ENCODE results near the gene AADACL4. TPM values are rescaled to one million over a fixed set of nuclear protein-coding genes. Genes with fewer than 3 reads are reported as not detected.

The AADACL4 gene
- total RNA-seq, 1 donor from 2014 or later = 0.24 TPM

- Mint-ChIP-seq H3K27ac (peak overlapping the region; percentile 52), H3K4me3 (ENCODE audit: low read depth) (peak overlapping the region; percentile 20), H3K27me3 (no peaks in the 10 kb centered on the region), H3K4me1 (ENCODE audit: low read depth) (peaks cover 76% of the 10 kb centered on the region), H3K36me3 (ENCODE audit: insufficient read depth) (peaks cover 24% of the 10 kb centered on the region), H3K9me3 (ENCODE audit: low read depth) (no peaks in the 10 kb centered on the region)
- DNase-seq (ENCODE audit: low spot score, unreplicated experiment) = no peak
- TF ChIP-seq CTCF (IDR thresholded peaks at IDR 0.05; ENCODE audit: unreplicated experiment) = no peak
Observed at GRCh38 chr1:12601700-12602658, 41.9 kb upstream of the AADACL4 start.

- DNase-seq (ENCODE audit: low spot score, unreplicated experiment) = no peak
- Mint-ChIP-seq H3K4me1 (ENCODE audit: low read depth) (peaks cover 70% of the 10 kb centered on the region), H3K27me3 (no peaks in the 10 kb centered on the region), H3K36me3 (ENCODE audit: insufficient read depth) (peaks cover 30% of the 10 kb centered on the region), H3K27ac (peak overlapping the region; percentile 84), H3K4me3 (ENCODE audit: low read depth) (no peak overlapping the region), H3K9me3 (ENCODE audit: low read depth) (peaks cover 3% of the 10 kb centered on the region)
- no peak for TF ChIP-seq CTCF (IDR thresholded peaks at IDR 0.05; ENCODE audit: unreplicated experiment)
Observed at GRCh38 chr1:12602659-12603024, 41.2 kb upstream of the AADACL4 start.

- Mint-ChIP-seq H3K9me3 (ENCODE audit: low read depth) (peaks cover 3% of the 10 kb centered on the region), H3K4me1 (ENCODE audit: low read depth) (peaks cover 65% of the 10 kb centered on the region), H3K27me3 (no peaks in the 10 kb centered on the region), H3K36me3 (ENCODE audit: insufficient read depth) (peaks cover 36% of the 10 kb centered on the region), H3K27ac (peak overlapping the region; percentile 96), H3K4me3 (ENCODE audit: low read depth) (no peak overlapping the region)
- TF ChIP-seq CTCF (IDR thresholded peaks at IDR 0.05; ENCODE audit: unreplicated experiment) = no peak
- no peak for DNase-seq (ENCODE audit: low spot score, unreplicated experiment)
Observed at GRCh38 chr1:12603224-12603623, 40.7 kb upstream of the AADACL4 start.

- Mint-ChIP-seq H3K4me3 (ENCODE audit: low read depth) (peak overlapping the region; percentile 55), H3K27ac (peak overlapping the region; percentile 96)
Observed at GRCh38 chr1:12604114-12604874, 39.6 kb upstream of the AADACL4 start.

More at GRCh38 chr1:12604114-12604874, 39.6 kb upstream of the AADACL4 start:
- DNase-seq (ENCODE audit: low spot score, unreplicated experiment) = no peak
- Mint-ChIP-seq H3K36me3 (ENCODE audit: insufficient read depth) (peaks cover 43% of the 10 kb centered on the region), H3K9me3 (ENCODE audit: low read depth) (peaks cover 3% of the 10 kb centered on the region), H3K4me1 (ENCODE audit: low read depth) (peaks cover 61% of the 10 kb centered on the region), H3K27me3 (no peaks in the 10 kb centered on the region)
- TF ChIP-seq CTCF (IDR thresholded peaks at IDR 0.05; ENCODE audit: unreplicated experiment) = no peak

Data from progenitor cell of endocrine pancreas (in vitro differentiated cells).